K562 (cell line): ENCODE data around the gene AP1G2. TPM values are rescaled to one million over a fixed set of nuclear protein-coding genes. Genes with fewer than 3 reads are reported as not detected.
A peak's percentile ranks its signal among the peaks of the same experiment; 100 is the strongest.

Experiments
- RAD21 ChIP-seq, 2 experiments: fragments of 250-450 bp in 1 of 2; fragments of 450-650 bp in 1 of 2; sonication (Bioruptor Pico) in 1 of 2; formaldehyde crosslinking in 1 of 2; IDR thresholded peaks in 1 of 2; conservative IDR thresholded peaks in 1 of 2; 2 replicates each; pipeline versions ENCODE4 v1.4.0 to v1.8.0; 2020 to 2022; ENCODE audit warnings: mild to moderate bottlenecking in 2 of 2, moderate library complexity in 1 of 2
- SMARCA5 ChIP-seq: fragments of 450-650 bp; IDR thresholded peaks from 2 replicates; pipeline ENCODE4 v1.6.1; 2016
- SMC3 ChIP-seq: conservative IDR thresholded peaks from 2 replicates; pipeline ENCODE4 v1.6.1; 2011; ENCODE audit warnings: low read depth, low read length, improper control_type of control experiment; ENCODE audit not compliant: insufficient read depth
- polyA plus RNA-seq, 8 experiments: library from polyadenylated mRNA; depleted of rRNA in 4 of 8; stranded (reverse) in 5 of 8; unstranded in 3 of 8; fragments of >200 nt; fragmentation: Nextera tagmentation in 2 of 8; fragmentation: Illumina TruSeq in 1 of 8; extraction: Ambion mirVana in 2 of 8; extraction: Trizol in 1 of 8; gene quantifications; 2 replicates each; pipeline versions ENCODE4 v1.2.1 to v1.2.3, GENCODE V29; 2011 to 2014; ENCODE audit warnings: inconsistent platforms in 1 of 8, missing spikeins in 1 of 8
- total RNA-seq, 7 experiments: library from RNA; depleted of rRNA in 6 of 7; stranded (reverse); fragments of >200 nt in 6 of 7; fragmentation: Illumina TruSeq in 2 of 7; extraction: Trizol in 2 of 7; gene quantifications; 2 replicates each; pipeline versions ENCODE4 v1.2.1 to v1.2.3, GENCODE V29; 2011 to 2021; ENCODE audit warnings: low replicate concordance in 1 of 7
- TF ChIP-seq, protein P1 (sequence below), 2 experiments: fragments of 450-650 bp; formaldehyde crosslinking in 1 of 2; IDR thresholded peaks; 2 replicates each; pipeline versions ENCODE4 v1.4.0 to v1.6.1; 2014 to 2020; ENCODE audit warnings: mild to moderate bottlenecking in 2 of 2, borderline replicate concordance in 1 of 2, low read depth in 1 of 2
- TF ChIP-seq, protein P2 (sequence below): fragments of 200-800 bp; sonication (Bioruptor generic); IDR thresholded peaks from 2 replicates; pipeline ENCODE4 v1.6.1; 2017; ENCODE audit warnings: missing genetic modification characterization, missing compliant biosample characterization

The AP1G2 gene
- total and polyA plus RNA-seq, 9 of the 15 experiments (the other 6 are each of a cell fraction or from before 2014, with no cell fraction given): 19.1 to 83.5 (median 33.3) TPM

DNA sequence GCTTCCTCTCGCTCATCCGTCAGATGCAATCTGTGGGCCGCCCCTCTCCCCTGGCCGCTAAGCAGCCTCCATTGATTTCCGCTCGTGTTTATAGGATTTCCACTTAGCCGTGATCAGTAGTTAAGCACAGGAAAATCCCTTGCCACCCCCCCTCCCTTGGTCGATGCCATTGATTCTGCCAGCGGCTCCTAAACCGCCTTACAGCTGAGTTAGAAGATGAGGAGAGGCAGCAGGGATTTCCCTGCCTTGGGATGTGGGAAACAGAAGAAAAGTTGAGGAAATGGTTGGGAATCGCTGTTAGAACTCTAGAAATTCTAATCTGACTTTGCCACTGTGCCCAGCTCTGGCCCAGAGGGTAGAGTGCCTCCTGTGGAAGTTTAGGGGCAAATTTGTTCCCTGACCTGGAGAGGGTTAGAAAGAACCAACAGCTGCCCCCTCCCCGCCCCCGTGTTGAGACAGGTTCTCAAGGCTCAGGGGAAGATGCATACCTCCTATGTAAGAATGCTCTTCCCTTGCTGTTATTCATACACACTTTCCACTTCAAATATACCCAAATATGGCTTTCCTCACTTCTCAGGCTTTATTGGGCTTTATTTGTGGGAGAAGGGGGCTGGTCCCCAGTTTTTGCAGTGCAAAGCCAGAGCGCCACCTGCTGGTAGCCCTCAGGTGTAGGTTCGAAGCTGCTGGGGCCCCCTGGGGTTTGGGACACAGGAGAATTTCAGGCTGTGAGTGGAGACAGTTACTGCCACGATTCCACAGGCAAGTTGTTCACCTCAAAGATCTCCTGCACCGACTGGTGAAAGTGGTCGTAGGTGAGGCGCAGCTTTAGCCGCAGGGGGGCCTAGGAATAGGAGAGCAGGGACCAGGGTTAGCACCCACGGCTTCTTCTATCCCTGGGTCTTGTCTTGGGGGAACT, 8.3 kb downstream of the AP1G2 start (continued):
- TF ChIP-seq, protein P1, sequence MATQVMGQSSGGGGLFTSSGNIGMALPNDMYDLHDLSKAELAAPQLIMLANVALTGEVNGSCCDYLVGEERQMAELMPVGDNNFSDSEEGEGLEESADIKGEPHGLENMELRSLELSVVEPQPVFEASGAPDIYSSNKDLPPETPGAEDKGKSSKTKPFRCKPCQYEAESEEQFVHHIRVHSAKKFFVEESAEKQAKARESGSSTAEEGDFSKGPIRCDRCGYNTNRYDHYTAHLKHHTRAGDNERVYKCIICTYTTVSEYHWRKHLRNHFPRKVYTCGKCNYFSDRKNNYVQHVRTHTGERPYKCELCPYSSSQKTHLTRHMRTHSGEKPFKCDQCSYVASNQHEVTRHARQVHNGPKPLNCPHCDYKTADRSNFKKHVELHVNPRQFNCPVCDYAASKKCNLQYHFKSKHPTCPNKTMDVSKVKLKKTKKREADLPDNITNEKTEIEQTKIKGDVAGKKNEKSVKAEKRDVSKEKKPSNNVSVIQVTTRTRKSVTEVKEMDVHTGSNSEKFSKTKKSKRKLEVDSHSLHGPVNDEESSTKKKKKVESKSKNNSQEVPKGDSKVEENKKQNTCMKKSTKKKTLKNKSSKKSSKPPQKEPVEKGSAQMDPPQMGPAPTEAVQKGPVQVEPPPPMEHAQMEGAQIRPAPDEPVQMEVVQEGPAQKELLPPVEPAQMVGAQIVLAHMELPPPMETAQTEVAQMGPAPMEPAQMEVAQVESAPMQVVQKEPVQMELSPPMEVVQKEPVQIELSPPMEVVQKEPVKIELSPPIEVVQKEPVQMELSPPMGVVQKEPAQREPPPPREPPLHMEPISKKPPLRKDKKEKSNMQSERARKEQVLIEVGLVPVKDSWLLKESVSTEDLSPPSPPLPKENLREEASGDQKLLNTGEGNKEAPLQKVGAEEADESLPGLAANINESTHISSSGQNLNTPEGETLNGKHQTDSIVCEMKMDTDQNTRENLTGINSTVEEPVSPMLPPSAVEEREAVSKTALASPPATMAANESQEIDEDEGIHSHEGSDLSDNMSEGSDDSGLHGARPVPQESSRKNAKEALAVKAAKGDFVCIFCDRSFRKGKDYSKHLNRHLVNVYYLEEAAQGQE (IDR thresholded peaks at IDR 0.05; ENCODE audit: borderline replicate concordance): peak; percentile 45; the same call in 1 of the 2 replicates
- TF ChIP-seq, protein P1 (CRISPR knock-in tag; IDR thresholded peaks at IDR 0.05; ENCODE audit: low read depth): no peak
- TF ChIP-seq RAD21 (CRISPR knock-in tag; conservative IDR thresholded peaks at IDR 0.05 in 1 of 2, IDR thresholded peaks at IDR 0.05 in 1 of 2) (peak; percentile 54 to 72), SMARCA5 (no peak), SMC3 (peak; percentile 65)
- TF ChIP-seq, protein P2, sequence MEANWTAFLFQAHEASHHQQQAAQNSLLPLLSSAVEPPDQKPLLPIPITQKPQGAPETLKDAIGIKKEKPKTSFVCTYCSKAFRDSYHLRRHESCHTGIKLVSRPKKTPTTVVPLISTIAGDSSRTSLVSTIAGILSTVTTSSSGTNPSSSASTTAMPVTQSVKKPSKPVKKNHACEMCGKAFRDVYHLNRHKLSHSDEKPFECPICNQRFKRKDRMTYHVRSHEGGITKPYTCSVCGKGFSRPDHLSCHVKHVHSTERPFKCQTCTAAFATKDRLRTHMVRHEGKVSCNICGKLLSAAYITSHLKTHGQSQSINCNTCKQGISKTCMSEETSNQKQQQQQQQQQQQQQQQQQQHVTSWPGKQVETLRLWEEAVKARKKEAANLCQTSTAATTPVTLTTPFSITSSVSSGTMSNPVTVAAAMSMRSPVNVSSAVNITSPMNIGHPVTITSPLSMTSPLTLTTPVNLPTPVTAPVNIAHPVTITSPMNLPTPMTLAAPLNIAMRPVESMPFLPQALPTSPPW (CRISPR knock-in tag): peak; percentile 28; the same call in 1 of the 2 replicates
